Neutrophil (primary cell): ENCODE measurements around the gene IL18RAP.

Experiments
- H3K27ac ChIP-seq: fragments of 200-600 bp; sonication (generic); 2 replicates; pipeline ENCODE4 v1.5.1; 2016; ENCODE audit warnings: mild to moderate bottlenecking, moderate library complexity
- H3K27me3 ChIP-seq: fragments of 200-600 bp; sonication (generic); 2 replicates; pipeline ENCODE4 v1.6.0; 2016; ENCODE audit warnings: mild to moderate bottlenecking
- H3K36me3 ChIP-seq: fragments of 200-600 bp; sonication (generic); 2 replicates; pipeline ENCODE4 v1.5.1; 2017
- H3K4me1 ChIP-seq, 2 experiments: fragments of 200-600 bp in 1 of 2; sonication (generic) in 1 of 2; 1 replicate in 1 of 2; 2 replicates in 1 of 2; pipeline versions ENCODE4 v1.5.1 to v1.6.1; 2013 to 2016; ENCODE audit warnings: low read depth in 1 of 2, low read length in 1 of 2, mild to moderate bottlenecking in 1 of 2, moderate library complexity in 1 of 2; ENCODE audit not compliant: control insufficient read depth in 1 of 2, insufficient read depth in 1 of 2
- H3K4me3 ChIP-seq, 2 experiments: fragments of 200-600 bp in 1 of 2; sonication (generic) in 1 of 2; 1 replicate in 1 of 2; 2 replicates in 1 of 2; pipeline ENCODE4 v1.5.1; 2013 to 2016; ENCODE audit warnings: low read depth in 1 of 2, low read length in 1 of 2, mild to moderate bottlenecking in 1 of 2, moderate library complexity in 1 of 2
- H3K9me3 ChIP-seq: fragments of 200-600 bp; sonication (generic); 2 replicates; pipeline ENCODE4 v1.5.1; 2016
- CTCF ChIP-seq: fragments of 200-600 bp; sonication (generic); IDR thresholded peaks from 2 replicates; pipeline ENCODE4 v1.5.1; 2016; ENCODE audit warnings: antibody characterized with exemption

The IL18RAP gene

GRCh38 chr2:102498414-102498813, 75.5 kb downstream of the IL18RAP start:
- Histone ChIP-seq H3K4me3 (no peak overlapping the region), H3K27ac (no peak overlapping the region), H3K27me3 (no peaks in the 10 kb centered on the region), H3K36me3 (no peaks in the 10 kb centered on the region), H3K9me3 (no peaks in the 10 kb centered on the region), H3K4me1 (no peaks in the 10 kb centered on the region)
- no peak for TF ChIP-seq CTCF

- no peaks in the 10 kb centered on the region for H3K36me3 ChIP-seq
- H3K4me1 ChIP-seq = no peaks in the 10 kb centered on the region
- H3K27ac ChIP-seq = no peak overlapping the region
- no peaks in the 10 kb centered on the region for H3K9me3 ChIP-seq
- H3K27me3 ChIP-seq = no peaks in the 10 kb centered on the region
- H3K4me3 ChIP-seq = no peak overlapping the region
- TF ChIP-seq CTCF = no peak
Observed at GRCh38 chr2:102499558-102499957, 76.6 kb downstream of the IL18RAP start.
